LNCaP clone FGC (cell line): Measurements from ENCODE around the gene B4GALNT4.
A peak's percentile ranks its signal among the peaks of the same experiment; 100 is the strongest.

Experiments used
- DNase-seq: peaks from one replicate; pipeline ENCODE4 v3.0.0-alpha.2; 2011; ENCODE audit warnings: low read depth
- H3K4me3 ChIP-seq: 2 replicates; pipeline ENCODE4 v1.5.1; 2011; ENCODE audit warnings: mild to moderate bottlenecking, low read depth, low read length, control low read depth
- CTCF ChIP-seq: IDR thresholded peaks from 2 replicates; pipeline ENCODE4 v1.5.1; 2012; ENCODE audit warnings: mild to moderate bottlenecking; ENCODE audit not compliant: control insufficient read depth, insufficient read depth; ENCODE audit errors: extremely low read depth

Gene B4GALNT4

GRCh38 chr11:351411-351810 is 17.9 kb upstream of the B4GALNT4 start:
- H3K4me3 ChIP-seq = no peak overlapping the region
- DNase-seq = no peak
- no peak for TF ChIP-seq CTCF

GRCh38 chr11:352456-353031 is 16.8 kb upstream of the B4GALNT4 start:
- H3K4me3 ChIP-seq = no peak overlapping the region
- TF ChIP-seq CTCF = no peak
- no peak for DNase-seq

- DNase-seq = peak; percentile 50
- H3K4me3 ChIP-seq = no peak overlapping the region
- no peak for TF ChIP-seq CTCF
Measured at GRCh38 chr11:353179-353873, 16.0 kb upstream of the B4GALNT4 start.

GRCh38 chr11:355581-356458 is 13.5 kb upstream of the B4GALNT4 start:
- no peak for TF ChIP-seq CTCF
- peak; percentile 15 for DNase-seq
- peak overlapping the region; percentile 51 for H3K4me3 ChIP-seq

- no peak for DNase-seq
- no peak for TF ChIP-seq CTCF
- no peak overlapping the region for H3K4me3 ChIP-seq
Measured at GRCh38 chr11:356610-357009, 12.7 kb upstream of the B4GALNT4 start.

GRCh38 chr11:357582-357981 is 11.7 kb upstream of the B4GALNT4 start:
- no peak overlapping the region for H3K4me3 ChIP-seq
- TF ChIP-seq CTCF = no peak
- no peak for DNase-seq
